HEK293 (cell line): ENCODE data around the gene MACF1.

ENCODE experiments used
- CTCF ChIA-PET: fragments of 350-600 bp; formaldehyde crosslinking; extraction: SDS; loops from one replicate; lab custom pipeline; 2021; ENCODE audit warnings: antibody characterized with exemption; lab: Yijun Ruan, JAX
- POLR2A ChIA-PET: fragments of 300-600 bp; formaldehyde crosslinking; extraction: SDS; loops from one replicate; lab custom pipeline; 2020; ENCODE audit warnings: antibody characterized with exemption, inconsistent platforms; lab: Yijun Ruan, JAX
- H3K27ac ChIP-seq: fragments of 200-500 bp; sonication (Bioruptor generic); 2 replicates; pipeline ENCODE4 v1.5.1; 2014; ENCODE audit warnings: low read depth, low read length, control low read depth, inconsistent platforms; ENCODE audit errors: extremely low read depth
- H3K36me3 ChIP-seq, 2 experiments: fragments of 200-500 bp in 1 of 2; sonication (Bioruptor generic) in 1 of 2; 1 replicate in 1 of 2; 2 replicates in 1 of 2; pipeline ENCODE4 v1.5.1; 2014 to 2017; ENCODE audit warnings: inconsistent platforms in 2 of 2, low read length in 2 of 2; ENCODE audit not compliant: control insufficient read depth in 2 of 2, insufficient read depth in 1 of 2
- H3K4me1 ChIP-seq: fragments of 200-500 bp; sonication (Bioruptor generic); 2 replicates; pipeline ENCODE4 v1.5.1; 2014; ENCODE audit warnings: mild to moderate bottlenecking, low read length, inconsistent platforms; ENCODE audit not compliant: control insufficient read depth, insufficient read depth
- H3K4me3 ChIP-seq: 2 replicates; pipeline ENCODE4 v1.5.1; 2011; ENCODE audit warnings: low read depth, mild to moderate bottlenecking, control low read depth, low read length, moderate library complexity
- H3K9me3 ChIP-seq: fragments of 200-500 bp; sonication (Bioruptor generic); 2 replicates; pipeline ENCODE4 v1.5.1; 2014; ENCODE audit warnings: low read depth, low read length, inconsistent platforms; ENCODE audit not compliant: control insufficient read depth, insufficient read depth
- HOXD13 ChIP-seq: sonication (generic); formaldehyde crosslinking; IDR thresholded peaks from 2 replicates; pipeline ENCODE4 v1.8.0; 2022; ENCODE audit warnings: missing genetic modification reagents, borderline replicate concordance
- KLF16 ChIP-seq: fragments of 450-650 bp; formaldehyde crosslinking; IDR thresholded peaks from 2 replicates; pipeline ENCODE4 v1.5.1; 2017; ENCODE audit warnings: missing biosample characterization, missing genetic modification characterization
- MEIS1 ChIP-seq: sonication (generic); formaldehyde crosslinking; IDR thresholded peaks from 2 replicates; pipeline ENCODE4 v1.8.1; 2022; ENCODE audit warnings: missing genetic modification reagents, mild to moderate bottlenecking, borderline replicate concordance
- MZF1 ChIP-seq: fragments of 450-650 bp; formaldehyde crosslinking; IDR thresholded peaks from 2 replicates; pipeline ENCODE4 v1.5.1; 2017; ENCODE audit warnings: missing biosample characterization, missing genetic modification characterization, borderline replicate concordance
- OSR2 ChIP-seq: fragments of 450-650 bp; formaldehyde crosslinking; IDR thresholded peaks from 2 replicates; pipeline ENCODE4 v1.5.1; 2016; ENCODE audit warnings: missing biosample characterization, missing genetic modification characterization
- ZBTB1 ChIP-seq: fragments of 450-650 bp; formaldehyde crosslinking; IDR thresholded peaks from 2 replicates; pipeline ENCODE4 v1.5.1; 2016; ENCODE audit warnings: missing biosample characterization, missing genetic modification characterization
- ZBTB8A ChIP-seq: fragments of 450-650 bp; formaldehyde crosslinking; IDR thresholded peaks from 2 replicates; pipeline ENCODE4 v1.5.1; 2016; ENCODE audit warnings: missing biosample characterization, missing genetic modification characterization
- ZNF155 ChIP-seq: fragments of 450-650 bp; formaldehyde crosslinking; IDR thresholded peaks from 2 replicates; pipeline ENCODE4 v1.5.1; 2016; ENCODE audit warnings: missing biosample characterization, missing genetic modification characterization
- ZNF2 ChIP-seq: fragments of 450-650 bp; formaldehyde crosslinking; IDR thresholded peaks from 2 replicates; pipeline ENCODE4 v1.5.1; 2016; ENCODE audit warnings: missing biosample characterization, missing genetic modification characterization
- ZNF341 ChIP-seq: fragments of 450-650 bp; formaldehyde crosslinking; IDR thresholded peaks from 2 replicates; pipeline ENCODE4; 2016; ENCODE audit warnings: low read depth, missing biosample characterization, missing genetic modification characterization
- ZNF350 ChIP-seq: fragments of 450-650 bp; formaldehyde crosslinking; IDR thresholded peaks from 2 replicates; pipeline ENCODE4 v1.5.0; 2017; ENCODE audit warnings: missing biosample characterization, mild to moderate bottlenecking, missing genetic modification characterization
- ZNF610 ChIP-seq: fragments of 450-650 bp; formaldehyde crosslinking; IDR thresholded peaks from 2 replicates; pipeline ENCODE4 v1.5.1; 2016; ENCODE audit warnings: missing biosample characterization, missing genetic modification characterization, borderline replicate concordance
- ZNF629 ChIP-seq: fragments of 450-650 bp; formaldehyde crosslinking; IDR thresholded peaks from 2 replicates; pipeline ENCODE4 v1.5.1; 2017; ENCODE audit warnings: missing biosample characterization, missing genetic modification characterization
- ZNF660 ChIP-seq: fragments of 450-650 bp; IDR thresholded peaks from 2 replicates; pipeline ENCODE4 v1.5.1; 2018; ENCODE audit warnings: missing biosample characterization, mild to moderate bottlenecking, missing genetic modification characterization
- ZNF791 ChIP-seq: fragments of 450-650 bp; formaldehyde crosslinking; IDR thresholded peaks from 2 replicates; pipeline ENCODE4 v1.5.1; 2016; ENCODE audit warnings: missing biosample characterization, missing genetic modification characterization
- ZNF792 ChIP-seq: fragments of 450-650 bp; formaldehyde crosslinking; IDR thresholded peaks from 2 replicates; pipeline ENCODE4 v1.5.1; 2016; ENCODE audit warnings: missing biosample characterization, missing genetic modification characterization
- ZXDB ChIP-seq: fragments of 450-650 bp; formaldehyde crosslinking; IDR thresholded peaks from 2 replicates; pipeline ENCODE4 v1.5.1; 2016; ENCODE audit warnings: missing biosample characterization, missing genetic modification characterization
- TF ChIP-seq, protein P1 (sequence below): fragments of 450-650 bp; formaldehyde crosslinking; IDR thresholded peaks from 2 replicates; pipeline ENCODE4 v1.5.1; 2016; ENCODE audit warnings: missing biosample characterization, missing genetic modification characterization, low read depth
- TF ChIP-seq, protein P2 (sequence below): fragments of 450-650 bp; formaldehyde crosslinking; IDR thresholded peaks from 2 replicates; pipeline ENCODE4 v1.5.1; 2017; ENCODE audit warnings: missing biosample characterization, missing genetic modification characterization
- TF ChIP-seq, protein P3 (sequence below): fragments of 450-650 bp; formaldehyde crosslinking; IDR thresholded peaks from 2 replicates; pipeline ENCODE4 v1.5.1; 2017; ENCODE audit warnings: missing biosample characterization, missing genetic modification characterization
- TF ChIP-seq, protein P4 (sequence below): fragments of 450-650 bp; formaldehyde crosslinking; IDR thresholded peaks from 2 replicates; pipeline ENCODE4 v1.5.1; 2017; ENCODE audit warnings: missing biosample characterization, missing genetic modification characterization

Gene MACF1

DNA sequence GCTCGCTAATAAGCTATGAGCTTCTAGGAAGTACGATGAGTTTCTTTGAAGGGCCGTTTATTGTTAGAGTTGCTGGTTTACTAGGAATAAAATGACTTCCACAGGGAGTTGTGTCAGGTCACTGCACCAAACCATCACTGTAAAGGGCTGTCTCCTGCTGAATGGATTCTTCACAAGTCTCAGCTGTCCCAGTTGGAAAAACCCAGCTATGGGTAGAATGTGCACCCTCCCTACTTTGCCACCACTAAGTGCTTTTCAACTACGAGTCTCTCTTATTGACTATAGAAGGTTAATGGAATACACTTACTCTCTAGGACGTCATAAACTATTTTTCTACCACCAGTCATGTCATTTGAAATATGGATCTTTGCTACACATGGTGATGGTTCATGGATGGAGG is 192.2 kb downstream of the MACF1 start:
- Histone ChIP-seq H3K9me3 (no peaks in the 10 kb centered on the region), H3K4me1 (peaks cover 12% of the 10 kb centered on the region; the same call in 1 of the 2 replicates), H3K36me3 (no peaks in the 10 kb centered on the region), H3K27ac (no peak overlapping the region), H3K4me3 (no peak overlapping the region)
- TF ChIP-seq KLF16 (tag by site-specific recombination): no peak
- no peak for TF ChIP-seq ZBTB1 (tag by site-specific recombination)
- TF ChIP-seq ZNF792: no peak
- TF ChIP-seq HOXD13 (CRISPR knock-in tag): no peak
- TF ChIP-seq, protein P1, sequence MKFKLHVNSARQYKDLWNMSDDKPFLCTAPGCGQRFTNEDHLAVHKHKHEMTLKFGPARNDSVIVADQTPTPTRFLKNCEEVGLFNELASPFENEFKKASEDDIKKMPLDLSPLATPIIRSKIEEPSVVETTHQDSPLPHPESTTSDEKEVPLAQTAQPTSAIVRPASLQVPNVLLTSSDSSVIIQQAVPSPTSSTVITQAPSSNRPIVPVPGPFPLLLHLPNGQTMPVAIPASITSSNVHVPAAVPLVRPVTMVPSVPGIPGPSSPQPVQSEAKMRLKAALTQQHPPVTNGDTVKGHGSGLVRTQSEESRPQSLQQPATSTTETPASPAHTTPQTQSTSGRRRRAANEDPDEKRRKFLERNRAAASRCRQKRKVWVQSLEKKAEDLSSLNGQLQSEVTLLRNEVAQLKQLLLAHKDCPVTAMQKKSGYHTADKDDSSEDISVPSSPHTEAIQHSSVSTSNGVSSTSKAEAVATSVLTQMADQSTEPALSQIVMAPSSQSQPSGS (tag by site-specific recombination): no peak
- no peak for TF ChIP-seq ZNF350
- no peak for TF ChIP-seq ZNF791
- no peak for TF ChIP-seq ZNF629
- TF ChIP-seq ZXDB (tag by site-specific recombination): no peak
- no peak for TF ChIP-seq ZNF610 (tag by site-specific recombination)
- TF ChIP-seq ZNF660: no peak
- TF ChIP-seq OSR2 (tag by site-specific recombination): no peak
- TF ChIP-seq, protein P2, sequence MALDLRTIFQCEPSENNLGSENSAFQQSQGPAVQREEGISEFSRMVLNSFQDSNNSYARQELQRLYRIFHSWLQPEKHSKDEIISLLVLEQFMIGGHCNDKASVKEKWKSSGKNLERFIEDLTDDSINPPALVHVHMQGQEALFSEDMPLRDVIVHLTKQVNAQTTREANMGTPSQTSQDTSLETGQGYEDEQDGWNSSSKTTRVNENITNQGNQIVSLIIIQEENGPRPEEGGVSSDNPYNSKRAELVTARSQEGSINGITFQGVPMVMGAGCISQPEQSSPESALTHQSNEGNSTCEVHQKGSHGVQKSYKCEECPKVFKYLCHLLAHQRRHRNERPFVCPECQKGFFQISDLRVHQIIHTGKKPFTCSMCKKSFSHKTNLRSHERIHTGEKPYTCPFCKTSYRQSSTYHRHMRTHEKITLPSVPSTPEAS (tag by site-specific recombination): no peak
- TF ChIP-seq ZNF2 (tag by site-specific recombination): no peak
- CTCF ChIA-PET: interaction anchor here (3.7 kb wide), 1 partner anchor 14 kb away, joined by 16 read pairs; no protein-coding TSS in a partner anchor
- POLR2A ChIA-PET: no interaction called here

DNA sequence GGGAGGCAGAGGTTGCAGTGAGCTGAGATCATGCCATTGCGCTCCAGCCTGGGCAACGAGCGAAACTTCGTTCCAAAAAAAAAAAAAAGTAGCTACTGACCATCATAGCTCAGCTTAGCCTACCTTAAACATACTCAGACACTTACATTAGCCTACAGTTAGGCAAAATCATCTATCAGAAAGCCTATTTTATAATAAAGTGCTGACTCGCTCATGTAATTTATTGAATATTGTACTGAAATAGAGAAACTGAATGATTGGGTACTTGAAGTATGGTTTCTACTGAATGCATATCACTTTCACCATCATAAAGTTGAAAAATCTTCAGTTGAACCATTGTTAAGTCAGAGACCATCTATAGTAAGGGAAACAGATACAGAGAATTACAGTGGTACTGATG is 193.0 kb downstream of the MACF1 start:
- CTCF ChIA-PET: interaction anchor here (0.7 to 3.8 kb wide), 2 partner anchors 13 to 15 kb away, joined by 3 to 27 read pairs; no protein-coding TSS in a partner anchor
- Histone ChIP-seq H3K27ac (no peak overlapping the region), H3K9me3 (no peaks in the 10 kb centered on the region), H3K4me1 (peaks cover 10% of the 10 kb centered on the region; the same call in 1 of the 2 replicates), H3K36me3 (no peaks in the 10 kb centered on the region), H3K4me3 (no peak overlapping the region)
- no peak for TF ChIP-seq ZNF155 (tag by site-specific recombination)
- TF ChIP-seq MZF1 (tag by site-specific recombination): no peak
- TF ChIP-seq, protein P3, sequence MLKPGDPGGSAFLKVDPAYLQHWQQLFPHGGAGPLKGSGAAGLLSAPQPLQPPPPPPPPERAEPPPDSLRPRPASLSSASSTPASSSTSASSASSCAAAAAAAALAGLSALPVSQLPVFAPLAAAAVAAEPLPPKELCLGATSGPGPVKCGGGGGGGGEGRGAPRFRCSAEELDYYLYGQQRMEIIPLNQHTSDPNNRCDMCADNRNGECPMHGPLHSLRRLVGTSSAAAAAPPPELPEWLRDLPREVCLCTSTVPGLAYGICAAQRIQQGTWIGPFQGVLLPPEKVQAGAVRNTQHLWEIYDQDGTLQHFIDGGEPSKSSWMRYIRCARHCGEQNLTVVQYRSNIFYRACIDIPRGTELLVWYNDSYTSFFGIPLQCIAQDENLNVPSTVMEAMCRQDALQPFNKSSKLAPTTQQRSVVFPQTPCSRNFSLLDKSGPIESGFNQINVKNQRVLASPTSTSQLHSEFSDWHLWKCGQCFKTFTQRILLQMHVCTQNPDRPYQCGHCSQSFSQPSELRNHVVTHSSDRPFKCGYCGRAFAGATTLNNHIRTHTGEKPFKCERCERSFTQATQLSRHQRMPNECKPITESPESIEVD (tag by site-specific recombination): 0 out of 2 replicates have a peak, but pooled peaks have one; percentile 13
- no peak for TF ChIP-seq ZNF341
- TF ChIP-seq, protein P4, sequence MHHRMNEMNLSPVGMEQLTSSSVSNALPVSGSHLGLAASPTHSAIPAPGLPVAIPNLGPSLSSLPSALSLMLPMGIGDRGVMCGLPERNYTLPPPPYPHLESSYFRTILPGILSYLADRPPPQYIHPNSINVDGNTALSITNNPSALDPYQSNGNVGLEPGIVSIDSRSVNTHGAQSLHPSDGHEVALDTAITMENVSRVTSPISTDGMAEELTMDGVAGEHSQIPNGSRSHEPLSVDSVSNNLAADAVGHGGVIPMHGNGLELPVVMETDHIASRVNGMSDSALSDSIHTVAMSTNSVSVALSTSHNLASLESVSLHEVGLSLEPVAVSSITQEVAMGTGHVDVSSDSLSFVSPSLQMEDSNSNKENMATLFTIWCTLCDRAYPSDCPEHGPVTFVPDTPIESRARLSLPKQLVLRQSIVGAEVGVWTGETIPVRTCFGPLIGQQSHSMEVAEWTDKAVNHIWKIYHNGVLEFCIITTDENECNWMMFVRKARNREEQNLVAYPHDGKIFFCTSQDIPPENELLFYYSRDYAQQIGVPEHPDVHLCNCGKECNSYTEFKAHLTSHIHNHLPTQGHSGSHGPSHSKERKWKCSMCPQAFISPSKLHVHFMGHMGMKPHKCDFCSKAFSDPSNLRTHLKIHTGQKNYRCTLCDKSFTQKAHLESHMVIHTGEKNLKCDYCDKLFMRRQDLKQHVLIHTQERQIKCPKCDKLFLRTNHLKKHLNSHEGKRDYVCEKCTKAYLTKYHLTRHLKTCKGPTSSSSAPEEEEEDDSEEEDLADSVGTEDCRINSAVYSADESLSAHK (tag by site-specific recombination): no peak
- TF ChIP-seq MEIS1: no peak
- TF ChIP-seq ZBTB8A (tag by site-specific recombination): no peak
- POLR2A ChIA-PET: no interaction called here
